GM12873 (cell line): ENCODE measurements around the gene NUDT17.

Source experiments
- TF ChIP-seq, protein P1 (sequence below): IDR thresholded peaks from 2 replicates; pipeline ENCODE4 v1.5.1; 2012; ENCODE audit warnings: low read depth, mild to moderate bottlenecking, moderate library complexity, low read length, control low read depth; ENCODE audit not compliant: insufficient read depth; ENCODE audit errors: missing control alignments

NUDT17 gene

GRCh38 chr1:145877923-145878486 lies 32.6 kb downstream of the NUDT17 start:
- TF ChIP-seq, protein P1, sequence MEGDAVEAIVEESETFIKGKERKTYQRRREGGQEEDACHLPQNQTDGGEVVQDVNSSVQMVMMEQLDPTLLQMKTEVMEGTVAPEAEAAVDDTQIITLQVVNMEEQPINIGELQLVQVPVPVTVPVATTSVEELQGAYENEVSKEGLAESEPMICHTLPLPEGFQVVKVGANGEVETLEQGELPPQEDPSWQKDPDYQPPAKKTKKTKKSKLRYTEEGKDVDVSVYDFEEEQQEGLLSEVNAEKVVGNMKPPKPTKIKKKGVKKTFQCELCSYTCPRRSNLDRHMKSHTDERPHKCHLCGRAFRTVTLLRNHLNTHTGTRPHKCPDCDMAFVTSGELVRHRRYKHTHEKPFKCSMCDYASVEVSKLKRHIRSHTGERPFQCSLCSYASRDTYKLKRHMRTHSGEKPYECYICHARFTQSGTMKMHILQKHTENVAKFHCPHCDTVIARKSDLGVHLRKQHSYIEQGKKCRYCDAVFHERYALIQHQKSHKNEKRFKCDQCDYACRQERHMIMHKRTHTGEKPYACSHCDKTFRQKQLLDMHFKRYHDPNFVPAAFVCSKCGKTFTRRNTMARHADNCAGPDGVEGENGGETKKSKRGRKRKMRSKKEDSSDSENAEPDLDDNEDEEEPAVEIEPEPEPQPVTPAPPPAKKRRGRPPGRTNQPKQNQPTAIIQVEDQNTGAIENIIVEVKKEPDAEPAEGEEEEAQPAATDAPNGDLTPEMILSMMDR: no peak

DNA sequence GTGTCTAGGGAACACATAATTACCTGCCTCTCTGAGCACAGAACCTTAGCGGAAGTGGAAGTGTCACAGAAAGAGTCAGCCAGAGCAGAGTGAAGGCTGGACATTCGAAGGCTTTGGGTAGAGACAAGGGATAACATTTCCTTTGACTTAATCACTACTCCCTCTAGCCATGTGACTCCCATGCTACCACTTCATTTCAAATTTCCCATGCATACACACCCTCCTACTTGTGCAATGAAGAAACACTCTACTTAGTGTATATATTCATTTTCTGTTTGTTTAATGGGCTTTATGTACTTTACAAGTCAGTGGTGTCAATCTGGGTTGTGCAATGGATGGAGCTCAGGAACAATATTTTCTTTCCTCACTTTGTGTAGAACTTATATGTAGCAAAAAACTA lies 33.3 kb downstream of the NUDT17 start:
- TF ChIP-seq, protein P1: no peak

- TF ChIP-seq, protein P1: no peak
Observed at GRCh38 chr1:145879775-145880174, 34.3 kb downstream of the NUDT17 start.

DNA sequence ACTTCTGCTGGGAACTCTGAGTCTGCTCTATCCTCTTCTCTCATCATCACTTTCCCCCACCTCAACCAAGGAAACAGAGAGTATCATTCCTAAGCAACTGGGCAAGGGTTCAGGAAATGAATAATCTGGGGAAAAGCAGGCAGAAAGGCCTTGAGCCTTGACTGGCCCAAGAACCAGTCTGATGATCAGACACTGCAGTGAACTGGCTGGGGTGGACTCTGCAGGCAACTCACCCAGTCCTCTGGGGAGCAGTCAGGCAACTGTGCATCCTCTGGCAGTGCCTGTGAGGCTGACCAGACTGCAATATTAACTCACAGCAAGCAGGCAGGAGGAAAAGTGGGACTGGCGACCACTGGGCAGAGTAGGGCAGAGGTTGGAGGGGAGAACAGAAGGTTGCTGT lies 39.2 kb downstream of the NUDT17 start:
- TF ChIP-seq, protein P1: no peak

- TF ChIP-seq, protein P1: no peak
Observed at GRCh38 chr1:145885738-145886287, 40.4 kb downstream of the NUDT17 start, which contains the start of gene ANKRD35. ANKRD35 (minus strand) TSS chr1:145885866; CDS start chr1:145885758, 108 bp downstream.

GRCh38 chr1:145886390-145886789 lies 41.0 kb downstream of the NUDT17 start:
- TF ChIP-seq, protein P1: no peak

DNA sequence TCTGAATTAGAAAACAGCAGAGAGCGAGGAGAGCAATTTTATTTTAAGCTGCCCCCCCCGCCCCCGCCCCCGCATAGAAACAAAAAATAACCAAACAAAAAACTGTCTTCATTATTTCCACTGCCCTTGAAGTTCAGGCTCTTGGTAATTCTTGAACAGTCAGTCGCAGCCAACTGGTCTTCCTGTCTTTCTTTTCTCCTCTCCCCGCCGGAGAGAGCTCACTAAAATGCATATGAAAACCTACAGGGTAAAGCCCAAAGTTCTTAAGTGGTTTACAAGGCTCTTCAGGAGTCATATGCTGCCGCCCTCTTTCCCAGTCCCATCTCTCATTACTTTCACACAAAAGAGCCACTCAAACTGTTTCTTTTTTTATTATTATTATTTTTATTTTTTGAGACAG lies 41.4 kb downstream of the NUDT17 start:
- TF ChIP-seq, protein P1: no peak
